Kidney capillary endothelial cell (primary cell): ENCODE results near the gene TNFRSF13B.

Source experiments
- DNase-seq: peaks from one replicate; pipeline ENCODE4 v3.0.0-alpha.2; 2018; ENCODE audit warnings: low spot score

TNFRSF13B gene

GRCh38 chr17:16937431-16937830 lies 34.5 kb downstream of the TNFRSF13B start:
- no peak for DNase-seq

- no peak for DNase-seq
Measured at GRCh38 chr17:16936536-16937310, 35.2 kb downstream of the TNFRSF13B start.

GRCh38 chr17:16935786-16936185 lies 36.1 kb downstream of the TNFRSF13B start:
- no peak for DNase-seq

GRCh38 chr17:16935241-16935663 lies 36.7 kb downstream of the TNFRSF13B start:
- no peak for DNase-seq

GRCh38 chr17:16934836-16935235 lies 37.1 kb downstream of the TNFRSF13B start:
- no peak for DNase-seq

GRCh38 chr17:16934133-16934795 lies 37.7 kb downstream of the TNFRSF13B start:
- DNase-seq: no peak

- DNase-seq: no peak
Measured at GRCh38 chr17:16933317-16934132, 38.4 kb downstream of the TNFRSF13B start.

GRCh38 chr17:16932611-16933010 lies 39.3 kb downstream of the TNFRSF13B start:
- DNase-seq: no peak

GRCh38 chr17:16932156-16932555 lies 39.8 kb downstream of the TNFRSF13B start:
- DNase-seq: no peak

GRCh38 chr17:16931318-16932060 lies 40.4 kb downstream of the TNFRSF13B start:
- DNase-seq: no peak

GRCh38 chr17:16930571-16931317 lies 41.2 kb downstream of the TNFRSF13B start:
- DNase-seq: no peak

- no peak for DNase-seq
Measured at GRCh38 chr17:16929757-16930520, 42.0 kb downstream of the TNFRSF13B start.

GRCh38 chr17:16929035-16929680 lies 42.8 kb downstream of the TNFRSF13B start:
- DNase-seq: no peak

GRCh38 chr17:16928406-16929034 lies 43.4 kb downstream of the TNFRSF13B start:
- no peak for DNase-seq

- no peak for DNase-seq
Measured at GRCh38 chr17:16927641-16928321, 44.1 kb downstream of the TNFRSF13B start.

GRCh38 chr17:16926571-16927451 lies 45.1 kb downstream of the TNFRSF13B start:
- DNase-seq: no peak

GRCh38 chr17:16926061-16926511 lies 45.8 kb downstream of the TNFRSF13B start:
- DNase-seq: no peak
